HFFc6 (cell line): ENCODE measurements around the gene ARF1. TPM values are rescaled to one million over a fixed set of nuclear protein-coding genes. Genes with fewer than 3 reads are reported as not detected.

ENCODE experiments used
- DNase-seq: peaks from one replicate; pipeline ENCODE4 v3.0.0-alpha.2; 2018
- H3K27ac Mint-ChIP-seq: 2 replicates; pipeline ENCODE4 v1.8.0; 2020; ENCODE audit warnings: mild to moderate bottlenecking, mixed read lengths
- H3K27me3 Mint-ChIP-seq: 2 replicates; pipeline ENCODE4 v1.8.0; 2021; ENCODE audit warnings: mild to moderate bottlenecking, moderate library complexity, mixed read lengths; ENCODE audit not compliant: insufficient read depth
- H3K36me3 Mint-ChIP-seq: 2 replicates; pipeline ENCODE4 v1.8.0; 2021; ENCODE audit warnings: low read depth, mixed read lengths
- H3K4me1 Mint-ChIP-seq: 2 replicates; pipeline ENCODE4 v1.8.0; 2020; ENCODE audit warnings: low read depth, mixed read lengths
- H3K4me3 Mint-ChIP-seq: 2 replicates; pipeline ENCODE4 v1.8.0; 2020; ENCODE audit warnings: mild to moderate bottlenecking, moderate library complexity, mixed read lengths
- H3K9me3 Mint-ChIP-seq: 2 replicates; pipeline ENCODE4 v1.8.0; 2020; ENCODE audit warnings: mild to moderate bottlenecking, mixed read lengths
- total RNA-seq, 6 experiments: library from RNA; stranded (reverse); fragmentation: NEBNext Ultra II Directional; extraction: Animal tissue kit (Norgen Biotek cat#: 25700); gene quantifications; 2 replicates in 1 of 6; 3 replicates in 5 of 6; pipeline ENCODE4 v1.2.3, GENCODE V29; 2021
- TF ChIP-seq, protein P1 (sequence below): fragments of 200-600 bp; sonication (generic); IDR thresholded peaks from 2 replicates; pipeline ENCODE4 v1.5.0; 2021; ENCODE audit warnings: antibody characterized with exemption, mild to moderate bottlenecking

ARF1 gene
- total RNA-seq, 6 experiments from 2014 or later: 578 to 615 (median 590) TPM

- H3K27me3 Mint-ChIP-seq: peaks cover 12% of the 10 kb centered on the region
- no peaks in the 10 kb centered on the region for H3K4me1 Mint-ChIP-seq
- H3K36me3 Mint-ChIP-seq: no peaks in the 10 kb centered on the region
- TF ChIP-seq, protein P1, sequence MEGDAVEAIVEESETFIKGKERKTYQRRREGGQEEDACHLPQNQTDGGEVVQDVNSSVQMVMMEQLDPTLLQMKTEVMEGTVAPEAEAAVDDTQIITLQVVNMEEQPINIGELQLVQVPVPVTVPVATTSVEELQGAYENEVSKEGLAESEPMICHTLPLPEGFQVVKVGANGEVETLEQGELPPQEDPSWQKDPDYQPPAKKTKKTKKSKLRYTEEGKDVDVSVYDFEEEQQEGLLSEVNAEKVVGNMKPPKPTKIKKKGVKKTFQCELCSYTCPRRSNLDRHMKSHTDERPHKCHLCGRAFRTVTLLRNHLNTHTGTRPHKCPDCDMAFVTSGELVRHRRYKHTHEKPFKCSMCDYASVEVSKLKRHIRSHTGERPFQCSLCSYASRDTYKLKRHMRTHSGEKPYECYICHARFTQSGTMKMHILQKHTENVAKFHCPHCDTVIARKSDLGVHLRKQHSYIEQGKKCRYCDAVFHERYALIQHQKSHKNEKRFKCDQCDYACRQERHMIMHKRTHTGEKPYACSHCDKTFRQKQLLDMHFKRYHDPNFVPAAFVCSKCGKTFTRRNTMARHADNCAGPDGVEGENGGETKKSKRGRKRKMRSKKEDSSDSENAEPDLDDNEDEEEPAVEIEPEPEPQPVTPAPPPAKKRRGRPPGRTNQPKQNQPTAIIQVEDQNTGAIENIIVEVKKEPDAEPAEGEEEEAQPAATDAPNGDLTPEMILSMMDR: no peak
- H3K27ac Mint-ChIP-seq: no peak overlapping the region
- H3K4me3 Mint-ChIP-seq: no peak overlapping the region
- H3K9me3 Mint-ChIP-seq: no peaks in the 10 kb centered on the region; the same call in 1 of the 2 replicates
- DNase-seq: no peak
Observed at GRCh38 chr1:228046421-228047182, 35.9 kb upstream of the ARF1 start.

- Mint-ChIP-seq H3K27me3 (peaks cover 14% of the 10 kb centered on the region), H3K4me1 (no peaks in the 10 kb centered on the region), H3K27ac (no peak overlapping the region), H3K4me3 (no peak overlapping the region), H3K9me3 (no peaks in the 10 kb centered on the region; the same call in 1 of the 2 replicates), H3K36me3 (no peaks in the 10 kb centered on the region)
- no peak for DNase-seq
- TF ChIP-seq, protein P1: no peak
Observed at GRCh38 chr1:228047183-228047466, 35.4 kb upstream of the ARF1 start.

DNA sequence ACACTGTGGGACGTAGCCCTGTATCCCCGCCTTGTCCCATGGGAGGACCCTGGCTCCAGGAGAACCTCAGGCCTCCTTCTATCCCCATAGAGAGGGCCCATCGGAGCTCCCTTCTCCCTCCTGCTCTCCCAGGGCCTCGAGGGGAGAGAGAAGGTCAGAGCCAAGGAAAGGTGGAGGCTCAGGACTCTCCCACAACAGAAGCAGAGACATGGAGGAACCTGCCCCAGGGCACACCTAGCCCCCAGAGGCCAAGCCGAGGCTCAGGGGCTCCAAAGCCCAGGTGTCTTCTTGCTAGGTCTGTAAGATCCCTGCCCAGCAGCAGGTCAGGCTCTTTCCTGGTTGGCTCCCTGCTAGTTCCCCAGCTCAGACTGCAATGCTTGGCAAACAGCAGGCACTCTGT lies 34.4 kb upstream of the ARF1 start:
- H3K27ac Mint-ChIP-seq: no peak overlapping the region
- no peaks in the 10 kb centered on the region; the same call in 1 of the 2 replicates for H3K9me3 Mint-ChIP-seq
- TF ChIP-seq, protein P1: no peak
- no peaks in the 10 kb centered on the region for H3K4me1 Mint-ChIP-seq
- H3K27me3 Mint-ChIP-seq: peaks cover 19% of the 10 kb centered on the region
- DNase-seq: no peak
- no peak overlapping the region for H3K4me3 Mint-ChIP-seq
- no peaks in the 10 kb centered on the region for H3K36me3 Mint-ChIP-seq

- TF ChIP-seq, protein P1: no peak
- H3K9me3 Mint-ChIP-seq: no peaks in the 10 kb centered on the region; the same call in 1 of the 2 replicates
- H3K27me3 Mint-ChIP-seq: peaks cover 19% of the 10 kb centered on the region
- no peaks in the 10 kb centered on the region for H3K36me3 Mint-ChIP-seq
- no peak overlapping the region for H3K27ac Mint-ChIP-seq
- no peak for DNase-seq
- H3K4me3 Mint-ChIP-seq: no peak overlapping the region
- no peaks in the 10 kb centered on the region for H3K4me1 Mint-ChIP-seq
Observed at GRCh38 chr1:228048659-228049298, 33.7 kb upstream of the ARF1 start.

DNA sequence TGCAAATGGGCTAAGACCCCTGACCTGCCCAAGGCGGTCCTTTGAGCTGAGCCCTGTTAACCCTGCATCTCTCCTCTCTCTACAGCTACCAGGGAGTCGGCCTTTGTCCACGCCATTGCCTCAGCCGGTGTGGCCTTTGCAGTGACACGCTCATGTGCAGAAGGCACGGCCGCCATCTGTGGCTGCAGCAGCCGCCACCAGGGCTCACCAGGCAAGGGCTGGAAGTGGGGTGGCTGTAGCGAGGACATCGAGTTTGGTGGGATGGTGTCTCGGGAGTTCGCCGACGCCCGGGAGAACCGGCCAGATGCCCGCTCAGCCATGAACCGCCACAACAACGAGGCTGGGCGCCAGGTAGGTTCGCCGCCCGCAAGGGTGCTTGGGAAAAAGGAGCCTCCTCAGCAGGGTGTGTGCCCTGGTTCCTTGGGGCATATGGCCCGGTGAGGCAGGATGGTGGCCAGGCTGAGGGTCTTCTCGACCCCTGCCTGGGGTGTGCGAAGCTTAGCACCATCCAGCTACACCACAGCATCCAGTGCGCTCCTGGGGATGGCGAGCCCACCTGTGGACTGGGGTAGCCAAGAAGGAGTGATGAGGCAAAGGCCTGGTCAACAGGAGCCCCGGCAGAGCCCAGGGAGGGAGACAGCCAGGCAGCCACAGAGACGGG lies 31.8 kb upstream of the ARF1 start:
- Mint-ChIP-seq H3K27ac (no peak overlapping the region), H3K27me3 (peaks cover 24% of the 10 kb centered on the region), H3K36me3 (no peaks in the 10 kb centered on the region), H3K9me3 (no peaks in the 10 kb centered on the region; the same call in 1 of the 2 replicates), H3K4me1 (no peaks in the 10 kb centered on the region), H3K4me3 (no peak overlapping the region)
- TF ChIP-seq, protein P1: no peak
- no peak for DNase-seq
